HG03575 (cell line): ENCODE measurements around the gene CDH8.

Experiments used
- ATAC-seq: cut with Tn5 transposase; IDR thresholded peaks from one replicate; pipeline ENCODE4 v1.9.1; 2021; ENCODE audit not compliant: unreplicated experiment, insufficient number of reproducible peaks, low FRiP score; ENCODE audit errors: extremely low read depth

The CDH8 gene

DNA sequence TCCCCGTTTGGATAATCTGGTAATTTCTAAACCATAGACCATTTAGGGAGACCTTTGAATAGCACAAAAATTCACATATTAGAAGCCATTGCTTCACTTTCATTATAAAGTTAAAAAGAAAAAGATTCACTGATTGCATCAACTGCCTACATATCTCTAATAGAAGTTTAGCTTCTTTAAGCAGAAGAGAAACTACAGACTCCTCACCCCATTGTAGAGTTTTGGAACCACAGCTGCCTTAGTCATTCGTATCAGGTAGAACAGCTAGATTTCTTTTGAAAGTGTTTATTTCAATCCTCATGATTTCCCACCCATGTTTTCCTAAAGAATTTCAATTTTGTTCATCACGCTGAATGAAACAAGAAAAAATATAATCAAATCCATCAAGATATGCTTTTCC lies 144.8 kb downstream of the CDH8 start:
- ATAC-seq, result no peak

GRCh38 chr16:61890386-61890785 lies 145.9 kb downstream of the CDH8 start:
- ATAC-seq, result no peak

DNA sequence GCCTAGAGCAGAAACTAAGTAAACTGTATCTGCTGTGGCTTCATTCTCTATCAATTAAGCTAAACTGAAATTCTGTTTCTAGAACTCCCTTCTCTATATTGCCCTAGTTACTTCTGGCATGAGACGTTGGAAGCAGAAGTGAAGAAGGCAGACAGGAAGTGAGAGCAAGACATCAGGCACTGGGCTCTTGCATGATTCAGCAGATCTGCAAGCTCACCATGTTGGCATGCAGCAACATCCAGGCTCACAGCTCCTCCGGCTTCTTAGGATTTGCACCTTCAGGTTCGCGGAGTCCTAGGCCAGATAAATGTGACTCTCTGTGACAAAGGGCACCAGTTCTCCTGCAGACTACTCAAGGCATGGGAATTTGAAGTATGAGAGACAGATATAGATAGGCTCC lies 148.3 kb downstream of the CDH8 start:
- ATAC-seq, result no peak

DNA sequence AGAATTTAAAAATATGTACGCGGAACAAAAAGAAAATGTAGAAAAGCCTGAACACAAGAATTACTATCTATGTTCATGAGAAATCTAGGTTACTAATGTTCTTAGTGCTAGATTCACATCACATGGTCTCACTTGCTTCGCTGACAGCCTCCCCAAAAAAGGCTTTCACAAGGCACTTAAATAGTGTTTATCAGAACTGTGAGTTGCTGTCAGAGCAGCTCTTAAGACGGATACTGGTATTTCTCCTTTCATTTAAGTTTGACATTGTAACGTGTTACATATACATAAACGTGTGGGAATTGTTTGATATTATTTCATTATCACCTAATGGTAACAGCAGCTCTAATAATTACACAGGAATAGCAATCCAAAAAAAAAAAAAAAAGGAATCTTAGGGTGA lies 150.9 kb downstream of the CDH8 start:
- ATAC-seq, result no peak

DNA sequence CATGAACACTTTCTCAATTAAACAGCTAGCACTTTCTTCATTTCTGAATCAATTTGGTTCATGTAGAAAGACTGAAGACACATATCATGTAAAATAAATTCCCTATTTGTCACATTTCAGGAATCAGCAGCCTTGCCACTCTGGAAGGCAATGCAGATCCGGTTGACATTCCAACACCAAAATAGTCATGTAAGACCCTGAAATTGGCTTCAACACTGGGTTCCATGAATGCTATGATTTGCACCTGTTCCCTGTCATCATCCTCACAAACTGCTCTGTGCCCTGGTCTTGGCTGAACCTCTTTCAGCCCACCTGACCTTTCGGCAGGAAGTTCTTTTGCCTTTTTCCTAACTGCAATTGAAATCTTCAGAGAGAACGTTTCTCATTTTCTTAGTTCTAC lies 156.9 kb downstream of the CDH8 start:
- ATAC-seq, result no peak

- ATAC-seq, result no peak
Measured at GRCh38 chr16:61877436-61877835, 158.8 kb downstream of the CDH8 start.

- ATAC-seq, result no peak
Measured at GRCh38 chr16:61872778-61873119, 163.5 kb downstream of the CDH8 start.

- ATAC-seq, result no peak
Measured at GRCh38 chr16:61871837-61872777, 164.1 kb downstream of the CDH8 start.

DNA sequence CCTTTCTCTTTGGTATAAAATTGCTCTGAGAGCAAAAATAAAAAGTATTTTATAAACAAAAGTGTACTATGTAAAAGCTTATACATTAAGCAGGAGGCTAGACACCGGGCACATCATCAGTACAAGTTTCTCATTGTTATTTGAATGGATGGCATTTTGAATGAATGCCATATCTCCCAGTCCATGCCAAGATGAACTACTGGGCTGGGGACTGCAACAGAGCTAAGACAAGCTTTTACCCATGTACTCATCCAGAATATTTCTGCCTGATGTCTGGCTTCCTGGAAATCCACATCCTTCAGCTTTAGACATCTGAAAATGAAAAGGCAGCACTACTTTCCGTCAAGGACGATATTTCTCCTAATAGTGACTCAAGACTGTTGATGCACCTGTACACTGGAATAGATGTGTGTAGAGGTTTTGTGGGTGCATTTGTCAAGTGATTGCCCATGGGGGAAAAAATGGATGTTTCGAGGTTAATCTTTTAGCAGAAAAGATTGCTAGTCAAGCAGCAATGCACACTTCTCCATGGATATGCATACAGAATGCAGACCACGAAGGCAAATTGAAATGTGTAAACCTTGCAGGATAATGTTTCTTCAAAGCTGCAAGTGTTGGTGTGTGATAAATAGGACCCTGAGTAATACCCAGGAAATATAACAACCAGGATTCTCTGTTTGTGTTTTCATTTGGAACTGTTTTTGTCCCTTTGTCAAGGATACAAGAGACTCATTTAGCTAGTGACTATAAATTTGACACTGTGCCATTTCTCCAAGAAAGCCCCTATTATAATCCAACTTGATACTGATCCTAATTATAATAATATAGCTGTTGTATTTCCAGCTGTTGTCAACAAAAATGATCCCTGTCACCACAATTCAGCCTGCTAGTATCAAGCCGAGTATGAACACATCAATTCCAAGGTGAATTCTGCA lies 173.8 kb downstream of the CDH8 start:
- ATAC-seq, result no peak

GRCh38 chr16:61858988-61859387 lies 177.2 kb downstream of the CDH8 start:
- no peak for ATAC-seq

- no peak for ATAC-seq
Measured at GRCh38 chr16:61842666-61843065, 193.6 kb downstream of the CDH8 start.

- no peak for ATAC-seq
Measured at GRCh38 chr16:61836804-61837393, 199.3 kb downstream of the CDH8 start.

DNA sequence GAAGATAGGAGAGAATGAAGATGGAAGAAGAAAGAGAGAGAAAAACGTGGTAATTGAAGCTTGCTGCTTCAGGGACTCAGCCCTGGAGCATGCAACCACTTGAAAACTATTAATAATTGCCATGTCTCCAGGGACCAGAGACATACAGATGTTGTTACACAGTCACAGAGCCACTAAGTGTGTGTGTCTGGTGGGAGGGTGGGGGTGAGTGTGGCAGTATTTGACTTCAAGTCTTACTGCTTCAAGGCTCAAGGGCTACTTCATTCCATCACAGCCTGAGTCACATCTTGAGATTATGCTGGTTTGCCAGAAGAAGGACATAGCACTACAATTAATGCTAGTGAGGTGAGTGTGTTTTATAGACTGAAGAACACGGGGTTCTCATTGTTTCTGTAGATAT lies 202.2 kb downstream of the CDH8 start:
- no peak for ATAC-seq

- no peak for ATAC-seq
Measured at GRCh38 chr16:61831351-61831917, 204.8 kb downstream of the CDH8 start.

DNA sequence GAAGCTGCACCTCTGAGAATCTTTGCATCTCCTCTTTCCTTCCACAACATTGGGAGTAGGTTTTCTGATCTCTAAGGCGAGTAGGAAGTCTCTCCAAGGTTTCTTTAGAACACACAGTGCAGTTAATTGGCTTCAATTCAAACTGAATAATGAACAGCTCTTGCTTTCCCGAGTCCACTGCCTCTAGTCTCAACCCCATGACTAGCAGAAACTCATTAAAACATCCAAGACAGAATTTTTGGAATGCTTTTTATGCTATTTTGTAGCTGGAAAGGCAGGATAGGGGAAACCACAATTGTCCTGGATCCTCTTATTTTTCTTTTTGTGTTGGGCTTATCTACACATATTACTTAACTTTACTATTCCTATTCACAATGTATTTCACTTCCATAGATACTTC lies 206.6 kb downstream of the CDH8 start:
- ATAC-seq, result no peak

- ATAC-seq, result no peak
Measured at GRCh38 chr16:61823326-61823725, 212.9 kb downstream of the CDH8 start.

DNA sequence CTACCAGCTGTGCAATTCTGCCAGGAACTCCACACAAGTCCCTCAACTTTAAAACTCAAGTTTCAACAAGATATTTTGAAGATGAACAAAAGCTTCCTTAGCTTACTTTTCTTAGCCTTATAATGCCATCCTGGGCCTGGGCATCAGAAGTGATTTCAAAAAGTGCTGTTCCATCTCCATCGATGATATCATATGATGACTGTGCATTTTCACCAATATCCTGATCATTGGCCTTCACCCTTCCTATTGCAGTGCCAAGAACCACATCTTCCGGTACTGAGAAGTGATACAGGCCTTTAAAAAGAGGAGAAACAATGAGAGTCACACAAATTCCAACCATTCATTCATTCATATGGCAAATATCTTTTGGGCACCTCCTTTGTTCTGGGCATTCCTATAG lies 215.4 kb downstream of the CDH8 start:
- no peak for ATAC-seq

- no peak for ATAC-seq
Measured at GRCh38 chr16:61820398-61820797, 215.8 kb downstream of the CDH8 start.

- no peak for ATAC-seq
Measured at GRCh38 chr16:61818850-61819249, 217.4 kb downstream of the CDH8 start.
